ENCODE measurements around the gene CXCL6.

Gene CXCL6

DNA sequence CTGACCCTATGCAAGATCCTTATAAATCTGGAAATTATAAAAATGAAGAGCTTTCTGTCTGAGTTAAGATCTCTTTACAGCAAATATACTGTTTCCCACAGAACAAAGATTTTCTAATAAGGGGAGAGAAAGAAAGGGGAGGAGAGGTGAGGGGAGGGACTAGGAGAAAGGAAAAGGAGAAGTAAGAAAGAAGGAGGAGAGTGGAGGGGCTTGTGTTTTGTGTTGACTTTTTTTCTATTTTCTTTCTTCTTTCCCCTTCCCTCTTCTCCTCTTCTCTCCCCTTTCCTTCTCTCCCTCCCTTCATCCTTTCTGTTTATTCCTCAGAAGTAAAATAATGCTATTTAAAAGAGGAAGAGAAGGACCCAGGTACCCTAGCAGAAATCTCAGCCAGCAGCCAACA is 6.2 kb downstream of the CXCL6 start:
- DNase-seq (ENCODE audit: low spot score): no peak

GRCh38 chr4:73843369-73843768 is 6.9 kb downstream of the CXCL6 start:
- DNase-seq (ENCODE audit: low spot score): no peak

GRCh38 chr4:73844345-73844744 is 7.9 kb downstream of the CXCL6 start:
- DNase-seq (ENCODE audit: low spot score): peak; percentile 22

- DNase-seq (ENCODE audit: low spot score): no peak
These were observed 8.3 kb downstream of the CXCL6 start for GRCh38 chr4:73844806-73845205.

DNA sequence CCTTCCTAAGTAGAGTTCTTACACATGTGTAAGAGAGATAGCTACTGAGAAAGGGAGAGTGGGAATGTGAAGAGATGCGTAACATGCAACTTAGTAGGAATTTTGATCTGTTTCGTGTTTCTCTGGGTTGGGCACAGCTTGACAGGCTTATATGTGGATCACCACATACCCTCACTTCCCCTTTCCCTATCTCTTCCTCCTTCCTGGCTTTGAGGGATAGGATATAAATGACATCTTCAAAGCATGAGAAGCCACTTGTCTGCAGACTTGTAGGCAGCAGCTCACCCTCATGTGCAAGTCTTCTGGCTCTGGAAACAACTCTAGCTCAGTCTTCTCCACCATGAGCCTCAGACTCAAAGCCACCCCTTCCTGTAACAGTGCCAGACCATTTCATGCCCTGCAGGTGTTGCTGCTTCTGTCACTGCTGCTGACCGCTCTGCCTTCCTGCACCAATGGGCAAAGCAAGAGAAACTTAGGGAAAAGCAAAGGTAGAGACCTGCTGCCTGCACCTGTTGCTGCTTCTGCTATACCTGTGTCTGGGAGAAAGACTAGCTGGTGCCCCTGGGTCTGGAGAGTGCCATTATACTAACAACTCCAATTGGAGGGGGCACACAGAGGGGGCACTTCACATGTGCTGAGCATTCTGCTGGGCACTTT is 11.2 kb downstream of the CXCL6 start:
- DNase-seq (ENCODE audit: low spot score): no peak

- no peak for DNase-seq (ENCODE audit: low spot score)
These were observed 11.8 kb downstream of the CXCL6 start for GRCh38 chr4:73848183-73848777.

DNA sequence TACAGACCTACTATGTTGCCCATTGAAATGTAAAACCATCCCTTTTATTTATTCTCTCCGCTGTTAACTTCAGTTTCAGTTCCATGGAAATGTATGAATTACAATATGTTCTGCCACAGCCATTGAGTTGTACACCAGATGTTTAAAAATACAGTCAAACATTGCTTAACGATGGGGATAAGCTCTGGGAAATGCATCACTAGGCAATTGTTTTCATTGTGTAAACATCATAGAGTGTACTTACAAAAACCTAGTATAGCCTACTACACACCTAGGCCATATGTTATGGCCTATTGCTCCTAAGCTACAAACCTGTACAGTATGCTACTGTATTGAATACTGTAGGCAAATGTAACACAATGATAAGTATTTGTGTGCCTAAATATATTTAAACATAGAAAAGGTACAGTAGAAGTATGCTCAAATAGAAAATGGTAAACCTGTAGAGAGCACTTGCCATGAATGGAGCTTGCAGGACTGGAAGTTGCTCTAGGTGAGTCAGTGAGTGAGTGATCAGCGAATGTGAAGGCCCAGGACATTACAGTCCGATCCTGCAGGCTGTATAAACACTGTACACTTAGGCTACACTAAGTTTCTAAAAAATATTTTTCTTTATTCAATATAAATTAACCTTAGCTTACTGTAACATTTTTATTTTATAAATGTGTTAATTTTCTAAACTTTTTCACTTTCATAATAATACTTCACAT is 13.9 kb downstream of the CXCL6 start:
- DNase-seq (ENCODE audit: low spot score): no peak

DNA sequence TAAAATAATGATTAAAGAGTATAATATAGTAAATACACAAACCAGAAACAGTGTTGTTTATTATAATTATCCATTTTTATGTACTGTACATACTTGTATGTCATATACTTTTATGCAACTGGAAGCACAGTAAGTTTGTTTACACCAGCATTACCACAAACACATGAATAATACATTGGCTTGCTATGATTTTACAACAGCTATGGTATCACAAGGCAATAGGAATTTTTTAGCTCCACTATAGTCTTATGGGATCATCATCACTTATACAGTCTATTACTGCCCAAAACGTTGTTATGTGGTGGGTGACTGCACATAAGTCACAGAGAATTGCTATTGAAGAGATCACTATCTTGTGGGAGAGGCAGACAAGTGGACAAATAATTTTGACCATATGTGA is 14.8 kb downstream of the CXCL6 start:
- DNase-seq (ENCODE audit: low spot score): no peak

GRCh38 chr4:73852771-73853170 is 16.3 kb downstream of the CXCL6 start:
- DNase-seq (ENCODE audit: low spot score): no peak

- no peak for DNase-seq (ENCODE audit: low spot score)
These were observed 16.8 kb downstream of the CXCL6 start, which contains the start of gene PF4V1 for GRCh38 chr4:73853246-73853704. Gene PF4V1, plus strand, starts transcription at chr4:73853296. Its CDS starts 67 bp downstream, at chr4:73853363.

DNA sequence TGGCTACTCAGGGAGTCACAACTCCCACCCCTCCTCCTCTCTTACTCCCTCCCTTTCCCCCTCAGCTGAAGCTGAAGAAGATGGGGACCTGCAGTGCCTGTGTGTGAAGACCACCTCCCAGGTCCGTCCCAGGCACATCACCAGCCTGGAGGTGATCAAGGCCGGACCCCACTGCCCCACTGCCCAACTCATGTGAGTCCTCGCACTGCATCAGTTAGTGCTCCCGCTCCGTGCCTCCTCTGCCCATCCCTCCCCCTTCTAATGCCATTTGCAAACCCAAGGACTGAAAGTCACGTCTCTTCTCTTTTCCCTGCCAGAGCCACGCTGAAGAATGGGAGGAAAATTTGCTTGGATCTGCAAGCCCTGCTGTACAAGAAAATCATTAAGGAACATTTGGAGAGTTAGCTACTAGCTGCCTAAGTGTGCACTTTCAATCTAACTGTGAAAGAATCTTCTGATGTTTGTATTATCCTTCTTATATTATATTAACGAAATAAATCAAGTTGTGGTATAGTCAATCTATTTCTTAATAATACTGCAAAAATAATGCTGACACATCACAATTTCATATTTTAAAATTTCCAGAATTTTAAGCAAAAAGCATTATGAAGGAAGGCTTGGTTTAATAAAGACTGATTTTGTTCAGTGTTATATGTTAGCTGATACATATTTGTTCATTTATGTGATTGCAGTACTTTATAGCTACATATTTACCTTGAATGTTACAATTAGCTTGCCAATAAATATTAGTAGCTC is 17.4 kb downstream of the CXCL6 start:
- no peak for DNase-seq (ENCODE audit: low spot score)

DNA sequence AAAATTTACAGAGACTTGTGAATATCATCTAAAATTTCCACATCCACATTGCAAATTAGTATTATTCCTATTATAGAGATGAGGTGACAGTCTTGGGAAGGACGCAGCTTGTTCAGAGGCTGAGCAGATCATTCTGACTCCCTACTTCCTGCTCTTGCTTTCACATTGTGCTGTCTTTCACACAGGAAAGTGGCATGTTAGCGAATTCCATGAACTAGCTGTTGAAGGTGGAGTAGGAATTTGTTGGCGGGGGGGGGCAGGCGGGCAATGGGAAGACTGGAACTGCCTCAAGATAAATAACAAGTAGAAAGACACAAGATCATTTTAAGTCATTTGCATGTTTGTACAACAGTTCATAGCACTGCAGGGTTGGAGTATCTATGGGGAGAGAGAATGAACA is 18.9 kb downstream of the CXCL6 start:
- DNase-seq (ENCODE audit: low spot score): no peak

DNA sequence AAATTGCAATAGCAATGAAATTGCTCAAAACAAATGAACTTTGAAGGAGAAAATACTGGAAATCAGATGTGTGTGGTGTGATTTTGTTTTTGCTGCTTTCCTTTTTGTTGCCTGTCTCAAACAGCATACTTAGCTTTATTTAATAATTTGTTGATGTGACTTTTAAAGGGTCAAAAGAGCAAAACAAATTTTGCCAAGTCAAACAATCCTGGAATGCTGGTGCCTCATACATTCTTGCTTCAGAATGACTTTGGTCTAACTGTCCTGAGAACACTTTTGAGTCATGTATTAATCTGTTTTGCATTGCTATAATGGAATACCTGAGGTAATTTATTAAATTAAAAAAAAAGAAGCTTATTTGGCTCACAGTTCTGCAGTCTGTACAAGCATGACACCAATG is 20.0 kb downstream of the CXCL6 start:
- no peak for DNase-seq (ENCODE audit: low spot score)

DNA sequence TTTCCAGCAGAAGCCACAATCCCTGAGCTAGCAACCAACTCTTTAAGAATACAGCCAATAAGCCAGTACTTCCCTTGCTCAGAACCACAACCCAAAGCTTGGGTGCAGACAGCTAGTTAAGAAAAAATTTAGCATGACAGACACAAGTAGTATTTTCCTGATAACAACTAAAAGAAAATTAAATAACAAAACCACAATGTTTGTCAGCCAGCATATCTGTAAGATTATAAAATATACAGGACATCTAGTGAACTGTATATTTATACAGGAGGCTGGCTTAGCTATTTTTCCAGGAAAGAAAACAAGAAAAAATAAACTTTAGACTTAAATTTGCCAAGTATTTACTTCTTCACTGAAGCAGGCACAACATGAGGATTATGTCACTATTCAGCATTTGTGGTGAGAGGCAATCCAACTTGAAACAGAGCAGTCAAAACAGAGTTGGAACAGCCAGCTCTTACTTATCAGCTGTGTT is 23.2 kb downstream of the CXCL6 start:
- no peak for DNase-seq (ENCODE audit: low spot score)

GRCh38 chr4:73860181-73860580 is 23.7 kb downstream of the CXCL6 start:
- no peak for DNase-seq (ENCODE audit: low spot score)

DNA sequence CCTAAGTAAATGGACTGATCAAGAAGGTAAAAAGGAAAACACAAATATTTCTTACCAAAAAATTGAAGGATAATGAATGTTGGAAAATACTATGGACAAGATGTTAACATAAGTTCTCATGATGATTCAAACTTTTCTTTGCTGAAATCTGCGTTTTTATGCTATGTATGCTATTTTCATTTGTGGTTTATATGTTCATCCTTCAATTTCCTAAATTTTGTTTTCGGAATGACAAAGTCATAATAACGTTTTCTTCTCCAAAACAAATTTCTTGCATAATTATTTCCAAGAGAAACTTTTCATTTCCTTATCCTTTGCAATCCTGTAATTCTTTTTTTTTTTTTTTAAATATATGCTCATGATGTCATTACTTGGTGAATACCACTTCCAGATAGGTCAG is 24.4 kb downstream of the CXCL6 start:
- no peak for DNase-seq (ENCODE audit: low spot score)

DNA sequence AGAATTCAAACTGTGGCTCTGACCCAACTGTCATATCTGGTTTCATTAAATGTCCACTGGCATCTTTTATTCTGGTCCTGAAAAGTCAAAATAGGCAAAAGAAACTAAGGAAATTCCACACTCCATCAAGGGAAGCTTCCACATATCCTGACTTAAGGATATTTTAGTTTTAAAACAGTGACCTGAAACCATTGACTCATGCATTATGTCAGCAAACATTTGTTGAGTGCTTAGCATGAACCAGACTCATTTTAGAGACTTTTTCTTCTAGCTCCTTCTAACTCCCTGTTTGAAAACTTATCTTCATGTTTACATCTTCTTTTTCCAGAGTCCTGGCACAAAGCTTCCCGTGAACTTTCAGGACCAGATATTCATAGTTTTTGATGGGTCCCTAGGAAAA is 25.8 kb downstream of the CXCL6 start:
- no peak for DNase-seq (ENCODE audit: low spot score)

DNA sequence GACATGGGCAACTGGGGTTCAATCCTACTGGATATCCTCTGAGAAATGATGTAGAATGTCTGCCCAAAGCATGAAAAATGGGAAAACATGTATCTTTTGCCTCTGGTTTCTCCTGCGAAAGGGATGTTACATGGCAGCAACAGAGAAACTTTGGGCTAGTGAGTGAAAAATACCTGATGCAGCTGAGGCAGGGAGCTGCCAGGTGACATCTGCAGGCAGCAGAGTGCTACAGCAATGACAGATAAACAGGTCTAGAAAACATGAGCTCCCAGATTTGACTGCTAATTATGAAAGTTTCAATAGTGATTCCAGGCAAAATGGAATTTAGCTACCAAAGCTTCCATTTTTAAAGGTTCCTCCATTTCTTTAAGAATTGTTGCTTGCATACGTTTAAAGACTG is 27.9 kb downstream of the CXCL6 start:
- DNase-seq (ENCODE audit: low spot score): peak; percentile 38

DNA sequence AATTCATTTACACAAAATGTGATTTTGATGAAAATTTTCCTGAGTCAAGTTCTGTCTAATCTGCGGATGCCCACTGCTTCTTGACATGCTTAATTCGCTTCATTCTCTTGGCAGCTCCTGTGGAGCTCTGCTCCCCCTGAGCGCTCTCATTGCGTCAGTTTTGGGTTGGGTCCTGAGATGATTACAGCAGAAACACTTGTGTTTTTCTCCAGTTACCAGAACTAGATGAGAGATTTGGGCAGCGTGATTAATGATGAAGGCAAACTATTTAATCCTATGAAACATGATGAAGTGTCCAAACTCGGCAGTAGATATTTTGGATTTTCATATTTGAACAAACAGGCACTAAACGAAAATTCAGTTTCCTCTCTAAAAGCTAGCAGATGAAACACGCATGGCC is 28.5 kb downstream of the CXCL6 start:
- no peak for DNase-seq (ENCODE audit: low spot score)

DNA sequence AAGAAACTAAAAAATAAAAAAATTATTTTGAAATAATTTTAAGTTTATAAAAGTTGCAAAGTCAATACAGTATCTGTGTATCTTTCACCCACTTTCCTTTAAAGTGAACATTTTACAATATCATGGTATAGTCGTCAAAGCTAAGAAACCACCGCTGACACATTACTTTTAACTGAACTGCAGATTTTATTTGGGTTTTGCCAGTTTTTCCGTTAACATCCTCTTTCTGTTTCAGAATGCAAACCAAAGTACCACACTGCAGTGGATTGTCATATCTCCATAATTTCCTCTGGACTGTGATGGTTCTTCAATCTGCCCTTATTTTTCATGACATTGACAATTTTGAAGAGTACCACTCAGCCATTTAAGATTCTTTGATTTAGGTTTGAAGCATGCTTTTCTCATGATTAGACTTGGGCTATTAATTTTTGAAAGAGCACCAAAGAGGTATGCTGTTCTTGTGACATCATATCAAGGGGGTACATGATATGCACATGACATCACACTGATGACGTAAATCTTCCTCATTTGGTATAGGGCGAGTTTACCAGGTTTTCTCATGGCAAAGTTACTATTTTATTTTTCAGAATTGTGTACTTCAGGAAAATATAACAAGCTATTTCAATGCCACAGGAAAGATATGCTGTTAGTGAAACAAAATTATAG is 29.1 kb downstream of the CXCL6 start:
- no peak for DNase-seq (ENCODE audit: low spot score)

GRCh38 chr4:73866246-73866645 is 29.8 kb downstream of the CXCL6 start:
- no peak for DNase-seq (ENCODE audit: low spot score)

DNA sequence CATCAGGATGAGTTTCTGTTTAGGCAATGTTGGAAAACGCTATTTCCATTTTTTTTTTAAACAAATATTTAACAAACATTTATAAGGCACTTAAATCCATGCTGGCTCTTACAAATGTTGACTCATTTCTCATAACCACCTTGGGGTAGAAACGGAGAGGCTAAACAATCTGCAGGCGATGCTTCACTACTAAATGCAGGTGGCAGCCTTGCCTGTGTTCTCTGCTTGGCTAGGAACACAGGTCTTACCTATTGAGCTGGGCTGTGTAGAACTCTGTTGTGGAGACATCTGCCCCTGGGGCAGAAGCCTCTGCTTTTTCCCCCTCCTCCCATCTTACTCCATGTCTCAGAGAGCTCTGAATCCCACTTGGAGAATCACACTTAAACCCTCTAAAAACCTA is 31.3 kb downstream of the CXCL6 start:
- peak; percentile 80 for DNase-seq (ENCODE audit: low spot score)

Measured in LoVo (cell line).